HEK293T (cell line): ENCODE data around the gene HADHB.

ENCODE experiments used
- BHLHE40 ChIP-seq: fragments of 450-650 bp; IDR thresholded peaks from 2 replicates; pipeline ENCODE4 v1.6.1; 2016; ENCODE audit warnings: mild to moderate bottlenecking, moderate library complexity, borderline replicate concordance
- ELF4 ChIP-seq: fragments of 450-650 bp; IDR thresholded peaks from 2 replicates; pipeline ENCODE4 v1.6.1; 2017; ENCODE audit warnings: antibody characterized with exemption
- FOXA1 ChIP-seq: fragments of 450-650 bp; IDR thresholded peaks from 2 replicates; pipeline ENCODE4 v1.6.1; 2016; ENCODE audit warnings: mild to moderate bottlenecking
- FOXK2 ChIP-seq: fragments of 450-650 bp; IDR thresholded peaks from 2 replicates; pipeline ENCODE4 v1.6.1; 2016; ENCODE audit warnings: mild to moderate bottlenecking
- FOXM1 ChIP-seq: fragments of 450-650 bp; IDR thresholded peaks from 2 replicates; pipeline ENCODE4 v1.6.1; 2017; ENCODE audit warnings: mild to moderate bottlenecking, borderline replicate concordance
- LEF1 ChIP-seq: fragments of 450-650 bp; IDR thresholded peaks from 2 replicates; pipeline ENCODE4 v1.6.1; 2017; ENCODE audit warnings: mild to moderate bottlenecking, borderline replicate concordance
- NFRKB ChIP-seq: fragments of 450-650 bp; IDR thresholded peaks from 2 replicates; pipeline ENCODE4 v1.6.1; 2016; ENCODE audit warnings: mild to moderate bottlenecking, moderate library complexity
- SP1 ChIP-seq: fragments of 450-650 bp; IDR thresholded peaks from 2 replicates; pipeline ENCODE4 v1.6.1; 2017
- SUZ12 ChIP-seq: fragments of 450-650 bp; IDR thresholded peaks from 2 replicates; pipeline ENCODE4 v1.6.1; 2016; ENCODE audit warnings: mild to moderate bottlenecking

GRCh38 chr2:26273501-26273900 is 28.8 kb downstream of the HADHB start:
- TF ChIP-seq BHLHE40 (no peak), NFRKB (no peak), FOXK2 (no peak), SUZ12 (no peak), FOXM1 (no peak), LEF1 (no peak), FOXA1 (no peak), SP1 (no peak), ELF4 (no peak)
